Measurements from ENCODE around the gene ITPRIPL1.
A peak's percentile ranks its signal among the peaks of the same experiment; 100 is the strongest.
"Not testable (repeated sequence)": the region's sequence is repeated elsewhere in the genome, so short reads cannot be mapped to it uniquely, and the experiment has no call there.

The ITPRIPL1 gene

GRCh38 chr2:96325041-96325883 lies at the start of gene ITPRIPL1:
TSS of gene ITPRIPL1 (plus strand) at chr2:96325317. CDS start at chr2:96325840, 523 bp downstream.
- peak within 1 kb of the TSS; percentile 56 for H3K4me3 ChIP-seq (ENCODE audit: low read depth, low read length)
- no peak for TF ChIP-seq CTCF (IDR thresholded peaks at IDR 0.05; ENCODE audit: low read depth, low read length)

- TF ChIP-seq CTCF (IDR thresholded peaks at IDR 0.05; ENCODE audit: low read depth, low read length) = no peak
- no peak overlapping the region for H3K4me3 ChIP-seq (ENCODE audit: low read depth, low read length)
These were observed 48.2 kb upstream of the ITPRIPL1 start for GRCh38 chr2:96276787-96277499.

DNA sequence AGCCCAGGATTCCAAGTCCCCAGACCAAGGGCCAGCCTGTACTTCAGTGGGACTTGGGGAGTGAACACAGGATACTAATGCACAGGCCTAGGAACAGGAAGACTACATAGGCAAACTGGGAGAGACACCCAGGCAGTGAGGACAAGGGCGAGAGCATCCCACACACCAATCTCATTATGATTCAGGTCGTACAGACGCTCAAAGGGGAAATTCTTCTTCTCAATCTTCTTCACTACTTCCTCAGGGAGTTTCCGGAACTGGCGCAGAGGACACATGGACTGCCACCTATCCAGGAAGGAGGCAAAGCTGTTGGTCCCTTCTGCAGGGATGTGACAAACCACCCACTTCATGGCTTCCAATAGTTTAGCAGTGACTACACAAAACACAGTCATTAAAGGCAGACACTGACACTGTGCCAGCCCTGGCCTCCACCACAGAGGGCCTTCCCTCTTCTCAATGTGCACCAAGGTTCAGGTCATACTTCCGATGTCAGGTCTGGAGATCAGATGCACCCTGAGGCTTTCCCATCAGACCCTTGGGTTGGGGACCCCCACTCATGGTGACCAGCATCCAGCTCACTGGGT lies 37.8 kb upstream of the ITPRIPL1 start:
- no peak for TF ChIP-seq CTCF (IDR thresholded peaks at IDR 0.05; ENCODE audit: low read depth, low read length)
- H3K4me3 ChIP-seq (ENCODE audit: low read depth, low read length) = no peak overlapping the region

DNA sequence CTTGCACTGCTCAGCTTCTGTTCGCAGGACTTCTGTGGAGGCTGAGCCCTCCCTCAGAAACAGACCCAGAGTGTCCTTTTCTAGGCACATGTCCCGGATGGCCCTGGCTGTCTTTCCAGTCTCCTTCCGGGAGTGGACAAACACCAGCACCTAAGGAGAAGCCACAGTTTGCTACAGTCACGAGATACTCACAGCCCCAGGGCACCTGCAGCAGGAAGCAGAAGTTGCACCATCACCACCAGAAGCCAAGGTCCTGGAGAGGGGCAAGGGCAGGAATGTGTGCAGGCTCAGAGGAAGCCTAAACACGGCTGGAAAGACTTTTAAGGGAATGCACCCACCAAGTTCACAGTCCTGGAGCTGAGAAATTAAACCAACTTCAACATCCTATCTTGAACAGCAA lies 33.4 kb upstream of the ITPRIPL1 start:
- TF ChIP-seq CTCF (IDR thresholded peaks at IDR 0.05; ENCODE audit: low read depth, low read length) = no peak
- no peak overlapping the region for H3K4me3 ChIP-seq (ENCODE audit: low read depth, low read length)

DNA sequence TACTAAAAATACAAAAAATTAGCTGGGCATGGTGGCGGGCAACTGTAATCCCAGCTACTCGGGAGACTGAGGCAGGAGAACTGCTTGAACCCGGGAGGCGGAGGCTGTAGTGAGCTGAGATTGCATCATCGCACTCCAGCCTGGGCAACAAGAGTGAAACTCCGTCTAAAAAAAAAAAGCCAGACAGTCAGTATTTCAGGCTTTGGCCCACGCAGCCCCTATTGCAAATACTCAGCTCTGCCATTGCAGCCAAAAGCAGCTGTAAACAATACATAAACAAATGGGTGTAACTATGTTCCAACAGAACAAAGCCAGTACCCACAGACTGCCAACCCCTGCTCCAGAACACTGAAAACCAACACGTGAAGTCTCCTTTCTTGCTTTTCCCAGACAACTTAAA lies 30.8 kb upstream of the ITPRIPL1 start:
- not testable (repeated sequence) for H3K4me3 ChIP-seq (ENCODE audit: low read depth, low read length)

- no peak for TF ChIP-seq CTCF (IDR thresholded peaks at IDR 0.05; ENCODE audit: low read depth, low read length)
- no peak overlapping the region for H3K4me3 ChIP-seq (ENCODE audit: low read depth, low read length)
These were observed 28.2 kb upstream of the ITPRIPL1 start for GRCh38 chr2:96296925-96297324.

DNA sequence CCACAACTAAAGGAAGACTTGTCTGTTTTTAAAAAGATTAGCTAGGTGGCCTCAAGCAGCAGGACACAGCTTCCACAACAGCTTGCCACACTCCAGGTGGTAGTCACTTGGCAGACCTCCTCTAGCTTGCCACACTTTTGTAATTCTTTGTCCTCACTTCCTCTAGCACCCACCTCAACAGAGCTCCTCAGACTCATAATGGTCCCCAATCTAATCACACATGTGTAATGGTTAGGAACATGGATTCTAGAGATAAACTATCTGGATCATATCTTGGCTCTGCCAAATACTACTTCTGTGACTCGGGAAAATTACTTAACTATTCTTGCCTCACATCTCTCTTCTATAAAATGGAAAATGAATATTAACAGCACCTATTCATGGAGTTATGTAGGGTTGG lies 23.3 kb upstream of the ITPRIPL1 start:
- TF ChIP-seq CTCF (IDR thresholded peaks at IDR 0.05; ENCODE audit: low read depth, low read length) = no peak
- no peak overlapping the region for H3K4me3 ChIP-seq (ENCODE audit: low read depth, low read length)
